ENCODE measurements around the gene PSMB10.

Gene PSMB10

GRCh38 chr16:67893743-67894399 is 42.8 kb downstream of the PSMB10 start:
- no peak for TF ChIP-seq CTCF (IDR thresholded peaks at IDR 0.05; ENCODE audit: insufficient read depth, low read length, missing control alignments)
- CTCF ChIA-PET, result interaction anchor here (1.0 to 4.5 kb wide), 6 partner anchors 9 to 373 kb away, joined by 3 to 47 read pairs (median 5); partner anchors contain the start of gene NRN1L
- no peak for DNase-seq (ENCODE audit: low read depth, low spot score)
- POLR2A ChIA-PET, result interaction anchor here (0.5 kb wide), 1 partner anchor 10 kb away, joined by 3 read pairs; no protein-coding TSS in a partner anchor
- H3K4me3 ChIP-seq (ENCODE audit: low read depth, low read length), result peak overlapping the region; percentile 91

DNA sequence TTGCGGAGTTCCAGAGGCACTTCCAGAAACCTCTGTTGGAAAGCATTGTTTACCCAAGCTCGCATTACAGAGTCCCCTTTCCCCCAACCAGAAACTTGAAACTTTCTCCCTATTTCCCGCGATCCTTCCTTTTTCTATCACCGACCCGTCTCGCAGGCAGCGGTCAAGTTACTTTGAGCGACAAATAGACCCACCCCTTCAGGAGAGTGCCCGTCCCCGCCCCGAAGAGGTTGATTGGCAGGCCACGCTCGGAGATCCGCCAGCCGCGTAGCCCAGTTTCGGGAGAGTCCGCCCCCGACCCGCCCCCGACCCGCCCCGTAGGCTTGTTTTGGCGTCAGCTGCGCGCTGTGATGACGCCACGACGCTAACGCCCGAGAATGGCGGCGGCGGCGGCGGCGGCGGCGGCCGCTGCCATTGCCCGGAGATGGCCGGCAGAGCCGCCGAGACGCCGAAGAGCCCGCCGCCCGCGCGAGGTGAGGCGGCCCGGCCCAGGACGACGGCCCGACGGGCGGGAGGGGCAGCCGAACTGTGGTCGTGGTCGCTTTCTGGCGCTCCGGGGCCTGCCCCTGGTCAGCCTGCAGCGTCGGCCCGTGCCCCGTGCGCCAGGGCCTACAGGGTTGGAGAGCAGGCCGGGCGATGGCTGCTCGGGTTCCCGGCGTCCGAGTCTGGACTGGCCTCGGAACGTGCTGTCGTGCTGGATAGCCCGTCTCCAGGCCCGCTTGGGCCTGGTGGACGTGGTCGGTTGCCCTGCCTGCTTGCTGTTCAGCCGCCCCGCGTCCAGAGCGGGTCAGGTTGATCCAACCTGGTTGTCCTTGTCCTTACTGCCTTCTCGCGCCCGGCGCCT is 43.5 kb downstream of the PSMB10 start, which contains the start of gene PSKH1:
PSKH1 (plus strand) TSS at position 356 of the 844 bp plus-strand sequence. CDS start 15,496 bp downstream, outside the sequence.
- H3K4me3 ChIP-seq (ENCODE audit: low read depth, low read length), result peak within 1 kb of the TSS; percentile 91
- peak; percentile 44 for DNase-seq (ENCODE audit: low read depth, low spot score)
- ChIA-PET CTCF (interaction anchor here (1.0 to 4.5 kb wide), 7 partner anchors 10 to 372 kb away, joined by 3 to 47 read pairs (median 4); partner anchors contain the start of gene NRN1L), POLR2A (interaction anchor here (1.0 kb wide), 1 partner anchor 9 kb away, joined by 3 read pairs; no protein-coding TSS in a partner anchor)
- no peak for TF ChIP-seq CTCF (IDR thresholded peaks at IDR 0.05; ENCODE audit: insufficient read depth, low read length, missing control alignments)

GRCh38 chr16:67892375-67892774 is 44.3 kb downstream of the PSMB10 start:
- ChIA-PET POLR2A (interaction anchor here (1.0 kb wide), 1 partner anchor 8 kb away, joined by 3 read pairs; no protein-coding TSS in a partner anchor), CTCF (interaction anchor here (1.0 to 4.5 kb wide), 6 partner anchors 9 to 371 kb away, joined by 3 to 47 read pairs (median 5); partner anchors contain the start of genes C16orf86, ENKD1 and NRN1L)
- no peak for TF ChIP-seq CTCF (IDR thresholded peaks at IDR 0.05; ENCODE audit: insufficient read depth, low read length, missing control alignments)
- no peak for DNase-seq (ENCODE audit: low read depth, low spot score)
- peak overlapping the region; percentile 46 for H3K4me3 ChIP-seq (ENCODE audit: low read depth, low read length)

DNA sequence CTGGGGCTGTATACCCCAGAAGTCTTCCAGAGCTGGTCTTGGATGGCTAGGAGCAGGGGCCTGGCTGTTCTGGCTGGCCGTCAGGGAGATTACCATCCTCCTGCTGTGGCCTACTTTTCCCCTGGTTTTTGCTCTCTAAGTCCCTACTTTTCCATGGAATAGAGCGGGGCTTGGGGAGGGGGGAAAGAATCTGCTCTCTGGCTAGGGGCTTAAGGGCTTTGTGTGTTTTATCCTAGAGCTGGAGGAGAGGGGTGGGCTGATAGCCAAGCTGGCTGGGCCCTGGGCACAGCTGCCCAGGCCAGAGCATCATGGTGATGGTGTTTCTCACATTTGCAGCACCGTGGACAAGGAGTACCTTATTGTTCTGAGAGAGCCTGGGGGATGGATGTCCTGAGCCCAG is 48.3 kb downstream of the PSMB10 start:
- DNase-seq (ENCODE audit: low read depth, low spot score), result no peak
- no peak for TF ChIP-seq CTCF (IDR thresholded peaks at IDR 0.05; ENCODE audit: insufficient read depth, low read length, missing control alignments)
- CTCF ChIA-PET, result interaction anchor here (1.4 to 11.9 kb wide), 3 partner anchors 26 to 73 kb away, joined by 3 to 196 read pairs (median 45); partner anchors contain the start of genes CTRL and PSMB10
- POLR2A ChIA-PET, result no interaction called here
- no peak overlapping the region for H3K4me3 ChIP-seq (ENCODE audit: low read depth, low read length)

GRCh38 chr16:67886387-67886786 is 50.3 kb downstream of the PSMB10 start:
- POLR2A ChIA-PET, result interaction anchor here (1.0 kb wide), 1 partner anchor 49 kb away, joined by 3 read pairs; no protein-coding TSS in a partner anchor
- no peak for TF ChIP-seq CTCF (IDR thresholded peaks at IDR 0.05; ENCODE audit: insufficient read depth, low read length, missing control alignments)
- H3K4me3 ChIP-seq (ENCODE audit: low read depth, low read length), result no peak overlapping the region
- no peak for DNase-seq (ENCODE audit: low read depth, low spot score)
- CTCF ChIA-PET, result interaction anchor here (1.0 to 11.9 kb wide), 7 partner anchors 13 to 214 kb away, joined by 3 to 196 read pairs (median 4); partner anchors contain the start of genes CTRL, EDC4 and PSMB10
